ENCODE data around the gene HK1.

HK1 gene

DNA sequence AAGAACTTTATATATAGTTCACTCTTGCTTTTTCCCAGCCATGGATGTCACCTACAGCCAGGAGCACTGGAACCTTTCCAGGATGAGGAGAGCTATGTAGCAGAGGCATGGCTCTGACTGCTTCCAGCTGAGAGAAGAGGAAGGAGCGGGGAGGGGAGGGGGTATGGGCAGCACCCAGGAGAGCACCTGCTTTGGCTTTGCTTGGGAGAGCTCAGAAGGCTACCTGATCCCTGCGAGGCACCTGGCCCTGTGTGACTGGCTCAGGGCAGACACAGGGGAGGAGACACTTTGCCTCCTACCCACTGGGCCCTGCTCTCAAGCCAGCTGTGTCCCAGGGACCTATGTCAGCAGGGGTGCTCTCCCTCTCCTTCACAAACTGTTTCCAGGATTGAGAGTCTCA, 67.1 kb downstream of the HK1 start:
- H2AK5ac ChIP-seq (ENCODE audit: low read length), result no peak overlapping the region
- H4K8ac ChIP-seq (ENCODE audit: low read depth, low read length), result no peak overlapping the region
- no peak overlapping the region for H3K14ac ChIP-seq (ENCODE audit: low read length)
- H3K4ac ChIP-seq (ENCODE audit: low read depth, low read length), result no peak overlapping the region
- H3K4me2 ChIP-seq (ENCODE audit: low read length), result no peak overlapping the region
- H3K79me1 ChIP-seq (ENCODE audit: low read length), result peaks cover 5% of the 10 kb centered on the region
- H2BK12ac ChIP-seq (ENCODE audit: low read length), result no peak overlapping the region
- no peak overlapping the region for H3K27ac ChIP-seq (ENCODE audit: low read depth, low read length)
- H3K9ac ChIP-seq (ENCODE audit: low read length), result no peak overlapping the region
- no peak for DNase-seq
- no peak overlapping the region for H4K12ac ChIP-seq (ENCODE audit: low read depth, low read length)
- peaks cover 12 to 15% of the 10 kb centered on the region in 2 experiments for H3K4me1 ChIP-seq (ENCODE audit: control insufficient read depth in 1 of 2, insufficient read depth in 2 of 2, low read length in 2 of 2)
- H3K27me3 ChIP-seq (ENCODE audit: insufficient read depth, low read length), result no peaks in the 10 kb centered on the region
- H3K36me3 ChIP-seq (ENCODE audit: control insufficient read depth in 1 of 2, insufficient read depth in 2 of 2, low read length in 2 of 2), result peaks cover 19 to 20% of the 10 kb centered on the region in 2 experiments
- no peak overlapping the region for H3K18ac ChIP-seq (ENCODE audit: low read length)
- H3K9me3 ChIP-seq (ENCODE audit: insufficient read depth, low read depth, low read length), result no peaks in the 10 kb centered on the region
- WGBS (ENCODE audit: extremely low coverage, insufficient coverage, insufficient read length), result no CpG with 5 or more reads among the region's 2 CpGs
- no peak overlapping the region for H3K4me3 ChIP-seq (ENCODE audit: low read depth, low read length)
- H2BK120ac ChIP-seq (ENCODE audit: insufficient read depth, low read length, poor library complexity), result no peak overlapping the region
- no peak overlapping the region for H3K23ac ChIP-seq (ENCODE audit: low read length)
- H2AFZ ChIP-seq (ENCODE audit: insufficient read depth, low read length, poor library complexity), result no peak overlapping the region
- H2BK5ac ChIP-seq (ENCODE audit: low read depth, low read length, poor library complexity), result no peak overlapping the region
- H3K79me2 ChIP-seq (ENCODE audit: control insufficient read depth, insufficient read depth, low read length, poor library complexity), result peaks cover 6% of the 10 kb centered on the region
- no peak overlapping the region for H4K91ac ChIP-seq (ENCODE audit: low read depth, low read length)

DNA sequence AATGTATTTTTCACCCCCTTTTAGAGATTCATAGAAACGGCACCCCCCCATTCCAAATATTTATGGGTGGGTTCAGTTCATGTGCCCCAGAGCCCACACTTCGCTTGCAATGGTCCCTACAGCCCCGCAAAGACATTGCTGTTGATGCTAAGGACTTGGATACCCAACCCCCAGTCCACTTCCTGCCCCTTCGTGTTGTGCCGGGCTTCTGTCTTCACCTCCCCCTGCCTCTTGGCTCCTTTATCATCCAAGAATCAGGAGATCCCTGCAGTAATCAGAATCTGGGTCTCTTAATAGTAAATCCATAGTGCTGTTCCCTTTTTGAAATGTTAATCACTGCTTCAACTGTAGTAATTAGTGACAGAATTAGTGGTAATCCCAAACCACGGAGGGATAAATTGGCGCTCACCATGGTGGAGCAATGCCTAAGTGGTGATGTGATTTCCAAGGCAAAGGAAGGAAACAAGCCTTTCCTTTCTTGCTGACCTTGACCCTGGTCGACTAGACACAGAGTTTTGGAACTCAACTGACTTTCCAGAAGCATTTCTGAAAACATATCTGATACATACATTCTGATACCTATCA, 67.7 kb downstream of the HK1 start:
- no peak overlapping the region for H4K8ac ChIP-seq (ENCODE audit: low read depth, low read length)
- no peak overlapping the region for H4K12ac ChIP-seq (ENCODE audit: low read depth, low read length)
- WGBS (ENCODE audit: extremely low coverage, insufficient coverage, insufficient read length), result no CpG with 5 or more reads among the region's 8 CpGs
- H3K4ac ChIP-seq (ENCODE audit: low read depth, low read length), result no peak overlapping the region
- no peak for DNase-seq
- peaks cover 19 to 20% of the 10 kb centered on the region in 2 experiments for H3K36me3 ChIP-seq (ENCODE audit: control insufficient read depth in 1 of 2, insufficient read depth in 2 of 2, low read length in 2 of 2)
- no peak overlapping the region for H3K4me3 ChIP-seq (ENCODE audit: low read depth, low read length)
- H3K18ac ChIP-seq (ENCODE audit: low read length), result no peak overlapping the region
- H2BK5ac ChIP-seq (ENCODE audit: low read depth, low read length, poor library complexity), result no peak overlapping the region
- no peak overlapping the region for H2AK5ac ChIP-seq (ENCODE audit: low read length)
- H3K4me2 ChIP-seq (ENCODE audit: low read length), result no peak overlapping the region
- no peaks in the 10 kb centered on the region for H3K9me3 ChIP-seq (ENCODE audit: insufficient read depth, low read depth, low read length)
- no peak overlapping the region for H3K14ac ChIP-seq (ENCODE audit: low read length)
- H4K91ac ChIP-seq (ENCODE audit: low read depth, low read length), result no peak overlapping the region
- no peak overlapping the region for H3K27ac ChIP-seq (ENCODE audit: low read depth, low read length)
- H3K79me1 ChIP-seq (ENCODE audit: low read length), result peaks cover 3% of the 10 kb centered on the region
- H3K27me3 ChIP-seq (ENCODE audit: insufficient read depth, low read length), result no peaks in the 10 kb centered on the region
- no peak overlapping the region for H2AFZ ChIP-seq (ENCODE audit: insufficient read depth, low read length, poor library complexity)
- H3K23ac ChIP-seq (ENCODE audit: low read length), result no peak overlapping the region
- peaks cover 11 to 12% of the 10 kb centered on the region in 2 experiments for H3K4me1 ChIP-seq (ENCODE audit: control insufficient read depth in 1 of 2, insufficient read depth in 2 of 2, low read length in 2 of 2)
- no peak overlapping the region for H3K9ac ChIP-seq (ENCODE audit: low read length)
- no peak overlapping the region for H2BK120ac ChIP-seq (ENCODE audit: insufficient read depth, low read length, poor library complexity)
- H2BK12ac ChIP-seq (ENCODE audit: low read length), result no peak overlapping the region
- peaks cover 3% of the 10 kb centered on the region for H3K79me2 ChIP-seq (ENCODE audit: control insufficient read depth, insufficient read depth, low read length, poor library complexity)

DNA sequence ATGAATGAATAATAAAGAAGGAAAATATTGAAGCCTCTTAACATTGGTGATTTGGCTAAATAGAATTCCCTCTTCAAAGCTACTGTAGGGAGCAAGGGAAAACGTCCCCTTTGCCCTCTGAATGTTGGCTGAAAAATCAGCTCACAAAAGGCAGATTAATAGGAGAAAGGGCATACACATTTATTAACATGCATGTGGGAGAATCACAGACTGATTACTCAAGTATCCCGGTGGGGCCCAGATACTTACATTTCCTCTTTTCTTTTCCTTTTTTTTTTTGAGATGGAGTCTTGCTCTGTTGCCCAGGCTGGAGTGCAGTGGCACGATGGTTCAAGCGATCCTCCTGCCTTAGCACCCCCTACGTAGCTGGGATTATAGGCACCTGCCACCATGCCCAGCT, 68.5 kb downstream of the HK1 start:
- Histone ChIP-seq H3K4me3 (ENCODE audit: low read depth, low read length) (no peak overlapping the region), H2AFZ (ENCODE audit: insufficient read depth, low read length, poor library complexity) (no peak overlapping the region), H4K91ac (ENCODE audit: low read depth, low read length) (no peak overlapping the region), H3K27ac (ENCODE audit: low read depth, low read length) (no peak overlapping the region), H2BK12ac (ENCODE audit: low read length) (no peak overlapping the region), H3K23ac (ENCODE audit: low read length) (no peak overlapping the region), H3K79me1 (ENCODE audit: low read length) (peaks cover 3% of the 10 kb centered on the region), H3K18ac (ENCODE audit: low read length) (no peak overlapping the region), H3K4ac (ENCODE audit: low read depth, low read length) (no peak overlapping the region), H2BK5ac (ENCODE audit: low read depth, low read length, poor library complexity) (no peak overlapping the region), H3K4me2 (ENCODE audit: low read length) (no peak overlapping the region), H3K36me3 (ENCODE audit: control insufficient read depth in 1 of 2, insufficient read depth in 2 of 2, low read length in 2 of 2) (peaks cover 19 to 20% of the 10 kb centered on the region in 2 experiments), H3K9ac (ENCODE audit: low read length) (no peak overlapping the region), H3K4me1 (ENCODE audit: control insufficient read depth in 1 of 2, insufficient read depth in 2 of 2, low read length in 2 of 2) (peaks cover 11 to 12% of the 10 kb centered on the region in 2 experiments), H3K27me3 (ENCODE audit: insufficient read depth, low read length) (no peaks in the 10 kb centered on the region), H4K12ac (ENCODE audit: low read depth, low read length) (no peak overlapping the region), H4K8ac (ENCODE audit: low read depth, low read length) (no peak overlapping the region), H3K9me3 (ENCODE audit: insufficient read depth, low read depth, low read length) (no peaks in the 10 kb centered on the region), H3K79me2 (ENCODE audit: control insufficient read depth, insufficient read depth, low read length, poor library complexity) (peaks cover 3% of the 10 kb centered on the region), H2BK120ac (ENCODE audit: insufficient read depth, low read length, poor library complexity) (no peak overlapping the region), H2AK5ac (ENCODE audit: low read length) (no peak overlapping the region), H3K14ac (ENCODE audit: low read length) (no peak overlapping the region)
- no peak for DNase-seq
- WGBS (ENCODE audit: extremely low coverage, insufficient coverage, insufficient read length), result no CpG with 5 or more reads among the region's 5 CpGs

DNA sequence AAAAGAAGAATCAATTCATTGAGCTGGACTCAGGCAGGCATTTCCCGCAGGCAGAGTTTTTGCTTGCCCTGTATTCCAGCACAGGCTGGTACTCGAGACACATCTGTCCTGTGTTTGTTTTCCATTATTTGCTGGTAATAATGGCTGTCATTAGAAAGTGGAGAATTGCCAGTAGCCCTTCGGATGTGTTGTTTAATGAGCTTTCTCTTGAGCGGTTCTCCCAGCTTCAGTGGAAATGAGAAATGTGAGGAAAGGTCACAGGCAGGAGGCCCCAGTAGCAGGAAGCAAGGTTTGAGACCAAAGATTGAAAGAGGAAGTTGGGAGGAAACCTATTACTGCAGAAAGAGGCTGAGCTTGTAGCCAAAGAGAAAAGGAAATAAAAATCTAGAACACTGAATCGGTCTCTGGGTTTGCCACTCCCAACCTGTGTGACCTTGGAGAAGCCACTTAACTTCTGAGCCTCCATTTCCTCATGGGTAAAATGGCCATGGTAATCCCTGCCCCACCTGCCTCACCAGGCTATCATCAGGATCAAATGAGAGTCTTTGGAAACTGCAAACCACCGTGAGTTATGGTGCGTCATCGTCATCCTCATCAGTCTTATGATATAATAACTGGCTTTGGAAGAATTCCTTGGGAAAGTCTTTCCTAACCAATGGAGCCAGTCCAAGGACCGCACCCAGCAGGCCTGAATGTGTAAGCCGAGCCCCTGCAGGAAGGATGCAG, 70.7 kb downstream of the HK1 start:
- H3K4ac ChIP-seq (ENCODE audit: low read depth, low read length), result peak overlapping the region; percentile 59
- no peak overlapping the region for H3K4me3 ChIP-seq (ENCODE audit: low read depth, low read length)
- no peak overlapping the region for H2AFZ ChIP-seq (ENCODE audit: insufficient read depth, low read length, poor library complexity)
- peaks cover 2% of the 10 kb centered on the region for H3K79me2 ChIP-seq (ENCODE audit: control insufficient read depth, insufficient read depth, low read length, poor library complexity)
- H3K36me3 ChIP-seq (ENCODE audit: control insufficient read depth in 1 of 2, insufficient read depth in 2 of 2, low read length in 2 of 2), result peaks cover 15 to 21% of the 10 kb centered on the region in 2 experiments
- no peaks in the 10 kb centered on the region for H3K9me3 ChIP-seq (ENCODE audit: insufficient read depth, low read depth, low read length)
- H3K14ac ChIP-seq (ENCODE audit: low read length), result peak overlapping the region; percentile 46
- no peaks in the 10 kb centered on the region for H3K27me3 ChIP-seq (ENCODE audit: insufficient read depth, low read length)
- H3K23ac ChIP-seq (ENCODE audit: low read length), result no peak overlapping the region
- peak; percentile 58 to 70 for DNase-seq
- H4K8ac ChIP-seq (ENCODE audit: low read depth, low read length), result no peak overlapping the region
- WGBS (ENCODE audit: extremely low coverage, insufficient coverage, insufficient read length), result no CpG with 5 or more reads among the region's 10 CpGs
- peak overlapping the region; percentile 32 for H3K27ac ChIP-seq (ENCODE audit: low read depth, low read length)
- no peak overlapping the region for H2BK5ac ChIP-seq (ENCODE audit: low read depth, low read length, poor library complexity)
- no peak overlapping the region for H3K9ac ChIP-seq (ENCODE audit: low read length)
- no peak overlapping the region for H3K4me2 ChIP-seq (ENCODE audit: low read length)
- H4K12ac ChIP-seq (ENCODE audit: low read depth, low read length), result no peak overlapping the region
- H3K18ac ChIP-seq (ENCODE audit: low read length), result peak overlapping the region; percentile 52
- H3K4me1 ChIP-seq (ENCODE audit: control insufficient read depth in 1 of 2, insufficient read depth in 2 of 2, low read length in 2 of 2), result peaks cover 8 to 12% of the 10 kb centered on the region in 2 experiments
- peak overlapping the region; percentile 26 for H2BK12ac ChIP-seq (ENCODE audit: low read length)
- no peak overlapping the region for H2AK5ac ChIP-seq (ENCODE audit: low read length)
- H3K79me1 ChIP-seq (ENCODE audit: low read length), result peaks cover 3% of the 10 kb centered on the region
- no peak overlapping the region for H2BK120ac ChIP-seq (ENCODE audit: insufficient read depth, low read length, poor library complexity)
- no peak overlapping the region for H4K91ac ChIP-seq (ENCODE audit: low read depth, low read length)
